ENCODE data around the gene ZNF474. TPM values are rescaled to one million over a fixed set of nuclear protein-coding genes. Genes with fewer than 3 reads are reported as not detected.
"Not testable (repeated sequence)": the region's sequence is repeated elsewhere in the genome, so short reads cannot be mapped to it uniquely, and the experiment has no call there.

Gene ZNF474
- total RNA-seq, 4 donors from 2014 or later = not detected

- in situ Hi-C loops (cut with MboI; ENCODE audit: low pct_ligation_motif_present in 1 of 4, low pct_unique_long_range_greater_than_20kb in 1 of 4, low sequenced_read_pairs in 3 of 4) = loop anchor here in 1 of 4 donors (10.0 kb wide), 1 partner anchor 325 kb away; no protein-coding TSS in a partner anchor
- Histone ChIP-seq H3K27me3 (no peaks in the 10 kb centered on the region), H3K9me3 (no peaks in the 10 kb centered on the region), H3K27ac (no peak overlapping the region), H3K4me1 (no peaks in the 10 kb centered on the region), H3K36me3 (no peaks in the 10 kb centered on the region), H3K4me3 (no peak overlapping the region)
- WGBS, 2 donors (ENCODE audit: low coverage in 1 of 2) = 45 to 55% methylated on average over 2 of the region's 2 CpGs
- TF ChIP-seq POLR2A (IDR thresholded peaks at IDR 0.05) (no peak), EP300 (IDR thresholded peaks at IDR 0.05; ENCODE audit: low read depth) (no peak), POLR2AphosphoS5 (IDR thresholded peaks at IDR 0.05) (no peak), CTCF (IDR thresholded peaks at IDR 0.05) (no peak)
- no peak for DNase-seq
- intact Hi-C loops (cut with DNase I; ENCODE audit: low total_unique reads) = no loop called here
Measured at GRCh38 chr5:122089096-122090013, 40.0 kb upstream of the ZNF474 start.

- H3K4me3 ChIP-seq = no peak overlapping the region
- H3K27ac ChIP-seq = no peak overlapping the region
- no peaks in the 10 kb centered on the region for H3K9me3 ChIP-seq
- in situ Hi-C loops (cut with MboI; ENCODE audit: low pct_ligation_motif_present in 1 of 4, low pct_unique_long_range_greater_than_20kb in 1 of 4, low sequenced_read_pairs in 3 of 4) = loop anchor here in 1 of 4 donors (10.0 kb wide), 1 partner anchor 323 kb away; no protein-coding TSS in a partner anchor
- H3K27me3 ChIP-seq = no peaks in the 10 kb centered on the region
- no peaks in the 10 kb centered on the region for H3K4me1 ChIP-seq
- no peak for DNase-seq
- TF ChIP-seq EP300 (IDR thresholded peaks at IDR 0.05; ENCODE audit: low read depth) (no peak), CTCF (IDR thresholded peaks at IDR 0.05) (peak; percentile 41 to 57 (median 49))
- H3K36me3 ChIP-seq = no peaks in the 10 kb centered on the region
- 24 to 50% methylated on average over 2 to 9 of the region's 9 CpGs for WGBS, 2 donors (ENCODE audit: low coverage in 1 of 2)
- intact Hi-C loops (cut with DNase I; ENCODE audit: low total_unique reads) = no loop called here
Measured at GRCh38 chr5:122091936-122092600, 37.3 kb upstream of the ZNF474 start.

- Histone ChIP-seq H3K27me3 (no peaks in the 10 kb centered on the region), H3K27ac (no peak overlapping the region), H3K36me3 (no peaks in the 10 kb centered on the region), H3K4me1 (no peaks in the 10 kb centered on the region), H3K9me3 (no peaks in the 10 kb centered on the region), H3K4me3 (no peak overlapping the region)
- in situ Hi-C loops (cut with MboI; ENCODE audit: low pct_ligation_motif_present in 1 of 4, low pct_unique_long_range_greater_than_20kb in 1 of 4, low sequenced_read_pairs in 3 of 4) (loop anchor here in 1 of 4 donors (10.0 kb wide), 1 partner anchor 321 kb away; no protein-coding TSS in a partner anchor), intact Hi-C loops (cut with DNase I; ENCODE audit: low total_unique reads) (no loop called here)
- TF ChIP-seq EP300 (IDR thresholded peaks at IDR 0.05; ENCODE audit: low read depth) = no peak
- TF ChIP-seq POLR2A (IDR thresholded peaks at IDR 0.05) = no peak
- TF ChIP-seq POLR2AphosphoS5 (IDR thresholded peaks at IDR 0.05) = no peak
- no peak for TF ChIP-seq CTCF (IDR thresholded peaks at IDR 0.05)
- no peak for DNase-seq
- 77 to 82% methylated on average over 6 to 7 of the region's 7 CpGs for whole genome bisulfite sequencing, 2 donors (ENCODE audit: low coverage in 1 of 2)
Measured at GRCh38 chr5:122093415-122094180, 35.7 kb upstream of the ZNF474 start.

GRCh38 chr5:122094251-122094650, 35.1 kb upstream of the ZNF474 start:
- H3K4me3 ChIP-seq; intact Hi-C loops (cut with DNase I; ENCODE audit: low total_unique reads); H3K27ac ChIP-seq; H3K36me3 ChIP-seq; H3K9me3 ChIP-seq; H3K27me3 ChIP-seq; DNase-seq; H3K4me1 ChIP-seq: not testable (repeated sequence)
- in situ Hi-C loops (cut with MboI; ENCODE audit: low pct_ligation_motif_present in 1 of 4, low pct_unique_long_range_greater_than_20kb in 1 of 4, low sequenced_read_pairs in 3 of 4) = loop anchor here in 1 of 4 donors (10.0 kb wide), 1 partner anchor 321 kb away; no protein-coding TSS in a partner anchor
- WGBS, 2 donors (ENCODE audit: low coverage in 1 of 2) = 75 to 80% methylated on average over 5 of the region's 5 CpGs

Data from transverse colon (tissue), 4 donors.